Urinary bladder (tissue), 4 donors: Measurements from ENCODE around the gene NAGPA. TPM values are rescaled to one million over a fixed set of nuclear protein-coding genes. Genes with fewer than 3 reads are reported as not detected.
"Not testable (repeated sequence)": the region's sequence is repeated elsewhere in the genome, so short reads cannot be mapped to it uniquely, and the experiment has no call there.

ENCODE experiments used
- DNase-seq: peaks from one replicate; pipeline ENCODE4 v3.0.0-alpha.2; 2015; ENCODE audit errors: extremely low spot score
- H3K27ac ChIP-seq: one replicate; pipeline ENCODE4 v1.5.1; 2013; ENCODE audit warnings: low read depth, mild to moderate bottlenecking, moderate library complexity
- H3K36me3 ChIP-seq: one replicate; pipeline ENCODE4 v1.6.1; 2013; ENCODE audit warnings: mild to moderate bottlenecking, moderate library complexity; ENCODE audit not compliant: insufficient read depth
- H3K4me1 ChIP-seq: one replicate; pipeline ENCODE4 v1.6.1; 2013; ENCODE audit warnings: mild to moderate bottlenecking, moderate library complexity; ENCODE audit not compliant: insufficient read depth
- H3K4me3 ChIP-seq: one replicate; pipeline ENCODE4 v1.5.1; 2013; ENCODE audit warnings: low read depth, low read length
- WGBS: extraction: QIAGEN DNeasy Blood & Tissue Kit; methylation state at CpG from one replicate; pipeline ENCODE4 v1.1.7; 2013; 5-methylcytosine and 5-hydroxymethylcytosine counted together
- polyA plus RNA-seq: library from polyadenylated mRNA; stranded (reverse); fragments of 200-250 nt; gene quantifications from one replicate; pipeline ENCODE4 v1.2.3, GENCODE V29; 2013
- total RNA-seq: library from RNA; depleted of rRNA; stranded (reverse); fragments of >200 nt; gene quantifications from one replicate; pipeline ENCODE4 v1.2.3, GENCODE V29; 2014
- donor health status: healthy with polysubstance abuse.
- donor health status: healthy.

The NAGPA gene
- total and polyA plus RNA-seq, 2 donors, result 5.5 to 17.5 TPM

- WGBS, result 89% methylated on average over 10 of the region's 10 CpGs
- H3K4me1 ChIP-seq, result no peaks in the 10 kb centered on the region
- no peak overlapping the region for H3K27ac ChIP-seq
- H3K4me3 ChIP-seq, result no peak overlapping the region
- no peak for DNase-seq
- no peaks in the 10 kb centered on the region for H3K36me3 ChIP-seq
Measured at GRCh38 chr16:5045499-5046115, 11.9 kb upstream of the NAGPA start.

- 94% methylated on average over 11 of the region's 11 CpGs for WGBS
- not testable (repeated sequence) for DNase-seq, H3K27ac ChIP-seq, H3K4me1 ChIP-seq, H3K4me3 ChIP-seq, H3K36me3 ChIP-seq
Measured at GRCh38 chr16:5044581-5044980, 10.8 kb upstream of the NAGPA start.

- no peak for DNase-seq
- H3K4me3 ChIP-seq, result no peak overlapping the region
- no peak overlapping the region for H3K27ac ChIP-seq
- H3K4me1 ChIP-seq, result no peaks in the 10 kb centered on the region
- WGBS, result 92% methylated on average over 8 of the region's 8 CpGs
- H3K36me3 ChIP-seq, result no peaks in the 10 kb centered on the region
Measured at GRCh38 chr16:5044011-5044540, 10.3 kb upstream of the NAGPA start.

GRCh38 chr16:5042574-5043171 lies 8.9 kb upstream of the NAGPA start:
- Histone ChIP-seq H3K27ac (no peak overlapping the region), H3K36me3 (no peaks in the 10 kb centered on the region), H3K4me1 (no peaks in the 10 kb centered on the region), H3K4me3 (no peak overlapping the region)
- WGBS, result 73% methylated on average over 14 of the region's 14 CpGs
- DNase-seq, result no peak

GRCh38 chr16:5041600-5042133 lies 7.9 kb upstream of the NAGPA start:
- no peak overlapping the region for H3K27ac ChIP-seq
- 72% methylated on average over 12 of the region's 12 CpGs for WGBS
- DNase-seq, result no peak
- no peaks in the 10 kb centered on the region for H3K4me1 ChIP-seq
- H3K36me3 ChIP-seq, result no peaks in the 10 kb centered on the region
- no peak overlapping the region for H3K4me3 ChIP-seq

GRCh38 chr16:5040451-5040850 lies 6.7 kb upstream of the NAGPA start:
- H3K27ac ChIP-seq, result no peak overlapping the region
- no peaks in the 10 kb centered on the region for H3K36me3 ChIP-seq
- no peaks in the 10 kb centered on the region for H3K4me1 ChIP-seq
- no peak for DNase-seq
- no peak overlapping the region for H3K4me3 ChIP-seq
- 34% methylated on average over 7 of the region's 7 CpGs for WGBS

GRCh38 chr16:5036228-5037156 lies 2.8 kb upstream of the NAGPA start:
- 48% methylated on average over 12 of the region's 12 CpGs for WGBS
- DNase-seq, result no peak
- Histone ChIP-seq H3K4me3 (no peak overlapping the region), H3K36me3 (no peaks in the 10 kb centered on the region), H3K4me1 (no peaks in the 10 kb centered on the region), H3K27ac (no peak overlapping the region)

- DNase-seq, result no peak
- no peaks in the 10 kb centered on the region for H3K4me1 ChIP-seq
- no peaks in the 10 kb centered on the region for H3K36me3 ChIP-seq
- 68% methylated on average over 1 of the region's 1 CpG for WGBS
- H3K4me3 ChIP-seq, result no peak overlapping the region
- H3K27ac ChIP-seq, result no peak overlapping the region
Measured at GRCh38 chr16:5035909-5036227, 2.1 kb upstream of the NAGPA start.

GRCh38 chr16:5034167-5034523 lies 410 bp upstream of the NAGPA start:
- 17% methylated on average over 2 of the region's 2 CpGs for WGBS

GRCh38 chr16:5032748-5033167 lies 977 bp downstream of the NAGPA start:
- 38% methylated on average over 12 of the region's 12 CpGs for WGBS
- Histone ChIP-seq H3K27ac (no peak overlapping the region), H3K4me1 (no peaks in the 10 kb centered on the region), H3K36me3 (no peaks in the 10 kb centered on the region), H3K4me3 (peak overlapping the region; percentile 91)
- no peak for DNase-seq

More at GRCh38 chr16:5034167-5034523, 410 bp upstream of the NAGPA start:
- peak overlapping the region; percentile 91 for H3K4me3 ChIP-seq
- no peaks in the 10 kb centered on the region for H3K4me1 ChIP-seq
- no peak for DNase-seq
- H3K27ac ChIP-seq, result no peak overlapping the region
- H3K36me3 ChIP-seq, result no peaks in the 10 kb centered on the region

- 82% methylated on average over 7 of the region's 7 CpGs for WGBS
- H3K36me3 ChIP-seq, result no peaks in the 10 kb centered on the region
- no peak overlapping the region for H3K4me3 ChIP-seq
- DNase-seq, result no peak
- no peak overlapping the region for H3K27ac ChIP-seq
- H3K4me1 ChIP-seq, result no peaks in the 10 kb centered on the region
Measured at GRCh38 chr16:5031601-5032000, 2.1 kb downstream of the NAGPA start.

GRCh38 chr16:5030251-5030870 lies 3.4 kb downstream of the NAGPA start:
- H3K4me3 ChIP-seq, result no peak overlapping the region
- no peak overlapping the region for H3K27ac ChIP-seq
- no peak for DNase-seq
- H3K36me3 ChIP-seq, result no peaks in the 10 kb centered on the region
- no peaks in the 10 kb centered on the region for H3K4me1 ChIP-seq
- WGBS, result 84% methylated on average over 12 of the region's 12 CpGs

GRCh38 chr16:5028950-5029475 lies 4.7 kb downstream of the NAGPA start:
- Histone ChIP-seq H3K4me3 (no peak overlapping the region), H3K36me3 (no peaks in the 10 kb centered on the region), H3K4me1 (no peaks in the 10 kb centered on the region), H3K27ac (no peak overlapping the region)
- WGBS, result 88% methylated on average over 18 of the region's 18 CpGs
- no peak for DNase-seq
